Astrocyte of the spinal cord (primary cell): ENCODE data around the gene AURKA.
A peak's percentile ranks its signal among the peaks of the same experiment; 100 is the strongest.

Source experiments
- DNase-seq: peaks from one replicate; pipeline ENCODE4 v3.0.0; 2011; ENCODE audit warnings: low read depth, low spot score
- H3K4me3 ChIP-seq: 2 replicates; pipeline ENCODE4 v1.5.1; 2011; ENCODE audit warnings: low read depth, mild to moderate bottlenecking, low read length, moderate library complexity
- in situ Hi-C: cut with HindIII; loops from 2 replicates; pipeline ENCODE4 v1.10.0; 2017; ENCODE audit warnings: low sequenced_read_pairs
- TF ChIP-seq, protein P1 (sequence below): IDR thresholded peaks from 2 replicates; pipeline ENCODE4 v1.5.1; 2012; ENCODE audit warnings: low read depth, mild to moderate bottlenecking, low read length, inconsistent platforms

AURKA gene

DNA sequence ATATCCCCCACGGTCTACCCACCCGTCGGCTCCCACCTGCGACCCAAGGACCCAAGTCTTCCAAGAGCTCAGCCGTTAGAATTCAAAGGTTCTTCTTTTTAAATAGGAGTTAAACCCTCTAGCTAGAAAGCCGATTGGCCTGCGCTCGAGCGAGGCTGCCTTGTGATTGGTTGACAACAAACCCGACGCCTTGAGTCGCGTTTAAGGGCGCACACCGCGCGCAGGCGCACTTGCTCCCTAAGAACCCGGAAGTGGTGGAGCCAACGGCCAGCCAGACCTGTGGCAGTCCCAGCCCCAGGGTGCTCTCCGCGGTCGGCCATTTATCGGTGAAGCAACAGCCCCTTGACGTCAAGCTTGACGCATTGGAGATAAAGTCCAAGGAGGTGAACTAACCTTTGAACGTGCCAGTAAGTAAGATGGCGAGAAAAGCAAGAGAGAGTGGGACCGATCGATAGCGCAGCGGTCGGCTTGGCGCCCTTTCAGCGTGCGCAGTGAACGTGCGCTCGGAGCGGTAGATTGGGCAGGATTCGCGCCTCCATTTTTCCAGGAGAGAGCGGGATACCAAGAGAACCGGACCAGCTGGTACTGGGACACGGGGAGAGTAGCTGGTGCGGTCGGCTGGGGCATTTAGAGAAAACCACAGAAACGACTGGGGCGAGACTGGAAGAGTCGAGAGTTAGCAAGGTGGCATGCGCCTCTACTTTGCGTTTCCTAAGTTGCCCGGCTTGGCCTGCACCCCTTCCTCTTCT, at the start of gene AURKA, which contains the start of gene CSTF1:
Gene AURKA, minus strand, starts transcription at position 84 of the 749 bp plus-strand sequence. CDS start 4,018 bp downstream, outside the sequence.
Gene CSTF1, plus strand, starts transcription at position 514 of the 749 bp plus-strand sequence. CDS start 2,908 bp downstream, outside the sequence.
- H3K4me3 ChIP-seq = peak within 1 kb of the TSS; percentile 92
- peak; percentile 100 for DNase-seq
- TF ChIP-seq, protein P1, sequence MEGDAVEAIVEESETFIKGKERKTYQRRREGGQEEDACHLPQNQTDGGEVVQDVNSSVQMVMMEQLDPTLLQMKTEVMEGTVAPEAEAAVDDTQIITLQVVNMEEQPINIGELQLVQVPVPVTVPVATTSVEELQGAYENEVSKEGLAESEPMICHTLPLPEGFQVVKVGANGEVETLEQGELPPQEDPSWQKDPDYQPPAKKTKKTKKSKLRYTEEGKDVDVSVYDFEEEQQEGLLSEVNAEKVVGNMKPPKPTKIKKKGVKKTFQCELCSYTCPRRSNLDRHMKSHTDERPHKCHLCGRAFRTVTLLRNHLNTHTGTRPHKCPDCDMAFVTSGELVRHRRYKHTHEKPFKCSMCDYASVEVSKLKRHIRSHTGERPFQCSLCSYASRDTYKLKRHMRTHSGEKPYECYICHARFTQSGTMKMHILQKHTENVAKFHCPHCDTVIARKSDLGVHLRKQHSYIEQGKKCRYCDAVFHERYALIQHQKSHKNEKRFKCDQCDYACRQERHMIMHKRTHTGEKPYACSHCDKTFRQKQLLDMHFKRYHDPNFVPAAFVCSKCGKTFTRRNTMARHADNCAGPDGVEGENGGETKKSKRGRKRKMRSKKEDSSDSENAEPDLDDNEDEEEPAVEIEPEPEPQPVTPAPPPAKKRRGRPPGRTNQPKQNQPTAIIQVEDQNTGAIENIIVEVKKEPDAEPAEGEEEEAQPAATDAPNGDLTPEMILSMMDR = no peak
- in situ Hi-C loops = no loop called here

DNA sequence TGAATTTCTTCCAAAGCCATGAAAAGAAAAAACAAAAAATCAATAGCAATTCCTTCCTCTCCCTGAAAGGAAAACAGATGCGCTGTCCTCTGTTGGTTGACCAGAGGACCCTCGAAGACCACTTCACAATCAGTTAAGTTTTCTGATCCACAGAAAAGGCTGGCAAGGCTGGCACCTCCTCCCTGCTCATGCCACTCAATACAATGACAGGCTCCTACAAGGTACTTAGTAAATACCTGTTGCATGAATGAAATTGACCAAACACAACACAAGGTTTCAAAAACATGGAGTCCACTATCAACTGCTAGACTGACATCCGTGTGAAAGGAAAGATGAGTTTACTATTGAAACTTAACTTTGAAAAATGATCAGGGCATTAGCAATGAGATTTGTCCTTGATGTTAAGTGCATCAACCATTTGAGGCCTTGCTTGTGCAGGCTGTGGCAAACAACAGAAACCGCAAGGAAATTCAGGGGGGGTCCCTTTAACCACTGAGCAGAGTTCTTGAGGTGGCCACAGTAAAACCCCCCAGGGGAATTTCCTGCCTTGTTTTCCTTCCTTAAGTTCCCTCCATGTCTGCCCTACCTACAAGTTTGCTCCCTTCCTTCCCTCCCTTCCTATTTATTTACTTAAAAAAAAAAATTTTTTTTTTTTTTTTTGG, 48.5 kb upstream of the AURKA start:
- TF ChIP-seq, protein P1 = no peak
- in situ Hi-C loops = no loop called here
- no peak overlapping the region for H3K4me3 ChIP-seq
- peak; percentile 48 for DNase-seq

DNA sequence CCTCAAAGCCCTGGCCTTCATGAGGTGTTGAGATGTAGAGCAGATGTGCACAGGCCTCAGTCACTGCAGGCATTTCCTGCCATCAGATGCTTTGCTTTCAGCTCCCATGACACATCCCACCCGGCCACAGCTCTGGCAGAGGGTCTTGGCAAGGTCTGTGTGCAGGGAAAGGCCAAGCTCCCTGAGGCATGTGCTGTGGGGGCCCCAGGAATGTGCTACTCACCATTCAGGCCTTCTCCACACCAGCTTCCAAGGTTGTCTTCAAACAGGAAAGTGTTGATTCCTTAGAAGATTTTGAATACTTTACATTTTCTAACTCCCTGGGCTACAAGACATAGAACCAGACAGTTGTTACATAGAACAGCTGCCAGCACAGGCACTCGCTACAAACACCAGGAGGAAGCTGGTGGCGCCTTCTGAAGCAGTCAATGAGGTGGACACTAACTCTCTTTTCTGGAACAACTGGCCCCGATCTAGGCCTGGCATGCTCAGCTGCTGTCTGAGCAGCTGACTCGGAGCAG, 47.8 kb upstream of the AURKA start:
- H3K4me3 ChIP-seq = no peak overlapping the region
- in situ Hi-C loops = no loop called here
- peak; percentile 97 for DNase-seq
- TF ChIP-seq, protein P1 = no peak

DNA sequence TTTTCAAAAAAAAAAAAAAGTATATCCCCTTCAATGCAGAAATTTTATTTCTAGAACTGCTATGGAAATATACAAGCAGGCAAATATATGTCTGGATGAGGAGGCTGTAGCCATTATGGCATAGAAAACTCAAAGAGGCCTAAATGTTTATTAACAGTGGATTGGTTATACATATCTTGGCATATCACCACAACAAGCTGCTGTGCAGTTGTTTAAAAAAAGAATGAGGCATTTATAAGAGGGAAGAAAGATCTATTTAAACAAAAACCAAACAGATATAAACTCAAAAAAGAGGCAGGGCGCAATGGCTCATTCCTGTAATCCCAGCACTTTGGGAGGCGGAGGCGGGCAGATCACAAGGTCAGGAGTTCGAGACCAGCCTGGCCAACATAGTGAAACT, 46.3 kb upstream of the AURKA start:
- H3K4me3 ChIP-seq = no peak overlapping the region
- in situ Hi-C loops = no loop called here
- DNase-seq = no peak
- TF ChIP-seq, protein P1 = no peak

DNA sequence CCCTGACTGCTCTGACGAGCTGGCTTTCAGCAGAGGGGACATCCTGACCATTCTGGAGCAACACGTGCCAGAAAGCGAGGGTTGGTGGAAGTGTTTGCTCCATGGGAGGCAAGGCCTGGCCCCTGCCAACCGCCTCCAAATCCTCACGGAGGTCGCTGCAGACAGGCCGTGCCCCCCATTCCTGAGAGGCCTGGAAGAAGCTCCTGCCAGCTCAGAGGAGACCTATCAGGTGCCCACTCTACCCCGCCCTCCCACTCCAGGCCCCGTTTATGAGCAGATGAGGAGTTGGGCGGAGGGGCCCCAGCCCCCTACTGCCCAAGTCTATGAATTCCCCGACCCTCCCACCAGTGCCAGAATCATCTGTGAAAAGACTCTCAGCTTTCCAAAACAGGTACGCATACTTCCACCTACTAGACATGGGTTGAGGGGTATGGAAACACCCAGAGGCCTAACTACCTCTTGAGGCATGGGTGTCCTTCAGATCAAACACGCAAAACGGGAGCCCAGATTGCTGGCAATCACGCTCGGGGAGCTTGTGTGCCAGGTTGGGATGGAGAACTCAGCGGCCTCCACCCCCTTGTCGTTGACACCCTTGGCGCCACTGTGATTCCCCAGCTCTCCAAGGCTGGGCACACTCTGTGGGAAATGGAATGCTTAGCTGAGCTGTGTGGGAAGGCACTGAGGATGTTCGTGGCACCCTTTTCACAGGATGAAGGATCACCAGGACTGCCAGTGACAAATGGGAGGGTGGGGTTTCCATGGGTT, 45.4 kb upstream of the AURKA start:
- no peak for DNase-seq
- in situ Hi-C loops = no loop called here
- TF ChIP-seq, protein P1 = no peak
- H3K4me3 ChIP-seq = no peak overlapping the region

DNA sequence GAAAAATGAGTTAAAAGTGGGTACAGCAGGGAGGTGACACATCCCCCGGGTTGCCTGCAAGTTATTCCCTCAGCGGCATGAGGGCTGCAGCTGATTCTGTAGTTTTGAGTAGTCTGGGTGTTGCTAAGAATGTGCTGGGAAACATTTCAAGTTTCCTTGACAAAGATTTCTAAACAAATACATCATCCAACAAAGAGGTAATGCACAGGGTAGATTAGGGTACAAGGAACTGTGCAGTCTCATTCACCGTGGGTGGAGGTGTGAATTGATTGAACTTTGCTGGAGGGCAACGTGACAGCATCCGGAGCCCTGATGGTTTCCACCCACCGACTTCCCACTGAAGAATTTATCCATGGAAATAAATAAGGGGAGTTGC, 41.9 kb upstream of the AURKA start:
- DNase-seq = peak; percentile 69
- TF ChIP-seq, protein P1 = no peak
- in situ Hi-C loops = no loop called here
- no peak overlapping the region for H3K4me3 ChIP-seq
